Bronchial epithelial cell (primary cell): ENCODE measurements around the gene CGAS. TPM values are rescaled to one million over a fixed set of nuclear protein-coding genes. Genes with fewer than 3 reads are reported as not detected.

Source experiments
- DNase-seq: peaks from one replicate; pipeline ENCODE4 v3.0.0-alpha.2; 2010; ENCODE audit warnings: low read depth
- FAIRE-seq: peaks from 2 replicates; lab custom pipeline; 2011; peaks lifted over from hg19 to GRCh38; lab: Jason Lieb, UNC
- H3K27me3 ChIP-seq: 2 replicates; pipeline ENCODE4 v1.5.1; 2011; ENCODE audit warnings: low read length; ENCODE audit not compliant: control insufficient read depth, insufficient read depth
- H3K36me3 ChIP-seq: 2 replicates; pipeline ENCODE4 v1.5.1; 2011; ENCODE audit warnings: low read length; ENCODE audit not compliant: control insufficient read depth, insufficient read depth
- H3K4me3 ChIP-seq: 2 replicates; pipeline ENCODE4 v1.5.1; 2011; ENCODE audit warnings: mild to moderate bottlenecking, low read depth, low read length, control low read depth
- total RNA-seq: library from RNA; depleted of rRNA; stranded (reverse); fragments of >200 nt; gene quantifications from 2 replicates; pipeline ENCODE4 v1.2.1, GENCODE V29; 2014
- TF ChIP-seq, protein P1 (sequence below): IDR thresholded peaks from 2 replicates; pipeline ENCODE4 v1.5.1; 2011; ENCODE audit warnings: mild to moderate bottlenecking, moderate library complexity, low read length, control low read depth, inconsistent platforms; ENCODE audit not compliant: insufficient read depth, severe bottlenecking

Gene CGAS
- total RNA-seq, result 3.6 and 3.9 TPM in 2 replicates

DNA sequence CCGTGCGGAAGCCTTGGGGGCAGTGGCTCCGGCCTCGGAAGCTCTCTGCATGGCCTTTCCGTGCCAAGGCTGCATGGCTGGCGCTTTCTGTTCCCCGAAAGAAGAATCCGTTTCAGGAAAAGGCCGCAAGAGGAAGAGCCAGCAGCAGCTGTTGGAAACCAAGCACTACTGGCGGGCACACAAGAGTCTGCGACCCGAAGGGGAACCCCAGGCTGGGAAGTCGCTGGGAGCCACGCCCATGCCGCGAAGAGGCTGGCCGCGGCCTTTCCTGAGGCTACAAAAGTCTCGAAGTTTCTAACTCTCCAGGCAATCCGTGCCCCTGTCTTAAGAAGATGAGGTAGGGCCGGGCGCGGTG, at the start of gene CGAS:
Gene CGAS, minus strand, starts transcription at position 191 of the 355 bp plus-strand sequence. Its CDS starts 116 bp downstream, at position 75.
- Histone ChIP-seq H3K27me3 (no peaks in the 10 kb centered on the region), H3K4me3 (peak within 1 kb of the TSS; percentile 44), H3K36me3 (no peaks in the 10 kb centered on the region)
- peak; percentile 31 for DNase-seq
- FAIRE-seq, result no peak
- TF ChIP-seq, protein P1, sequence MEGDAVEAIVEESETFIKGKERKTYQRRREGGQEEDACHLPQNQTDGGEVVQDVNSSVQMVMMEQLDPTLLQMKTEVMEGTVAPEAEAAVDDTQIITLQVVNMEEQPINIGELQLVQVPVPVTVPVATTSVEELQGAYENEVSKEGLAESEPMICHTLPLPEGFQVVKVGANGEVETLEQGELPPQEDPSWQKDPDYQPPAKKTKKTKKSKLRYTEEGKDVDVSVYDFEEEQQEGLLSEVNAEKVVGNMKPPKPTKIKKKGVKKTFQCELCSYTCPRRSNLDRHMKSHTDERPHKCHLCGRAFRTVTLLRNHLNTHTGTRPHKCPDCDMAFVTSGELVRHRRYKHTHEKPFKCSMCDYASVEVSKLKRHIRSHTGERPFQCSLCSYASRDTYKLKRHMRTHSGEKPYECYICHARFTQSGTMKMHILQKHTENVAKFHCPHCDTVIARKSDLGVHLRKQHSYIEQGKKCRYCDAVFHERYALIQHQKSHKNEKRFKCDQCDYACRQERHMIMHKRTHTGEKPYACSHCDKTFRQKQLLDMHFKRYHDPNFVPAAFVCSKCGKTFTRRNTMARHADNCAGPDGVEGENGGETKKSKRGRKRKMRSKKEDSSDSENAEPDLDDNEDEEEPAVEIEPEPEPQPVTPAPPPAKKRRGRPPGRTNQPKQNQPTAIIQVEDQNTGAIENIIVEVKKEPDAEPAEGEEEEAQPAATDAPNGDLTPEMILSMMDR, result no peak

GRCh38 chr6:73497915-73498314, 45.8 kb upstream of the CGAS start:
- Histone ChIP-seq H3K36me3 (peaks cover 10% of the 10 kb centered on the region), H3K27me3 (no peaks in the 10 kb centered on the region)
- TF ChIP-seq, protein P1, result no peak

DNA sequence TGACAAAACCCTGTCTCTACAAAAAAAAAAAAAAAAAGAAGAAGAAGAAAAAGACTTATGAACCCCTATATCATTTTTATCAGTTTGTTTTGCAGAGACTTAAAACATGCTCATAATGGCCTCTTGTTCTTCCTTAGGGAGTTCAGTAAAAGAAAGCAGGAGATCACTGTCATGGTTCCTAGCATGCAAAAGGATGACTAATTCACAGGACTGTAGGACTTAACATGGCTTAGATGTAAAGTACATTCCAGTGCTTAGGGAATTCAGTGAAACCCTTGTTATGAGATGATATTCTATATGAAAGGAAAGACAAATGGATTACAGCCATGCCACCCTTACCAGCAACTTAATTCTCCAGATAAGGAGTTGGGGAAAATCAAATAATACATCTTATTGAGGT, 39.3 kb upstream of the CGAS start:
- Histone ChIP-seq H3K36me3 (peaks cover 18% of the 10 kb centered on the region), H3K27me3 (no peaks in the 10 kb centered on the region), H3K4me3 (no peak overlapping the region)
- TF ChIP-seq, protein P1, result no peak
- FAIRE-seq, result no peak
- DNase-seq, result peak; percentile 9

More at GRCh38 chr6:73497915-73498314, 45.8 kb upstream of the CGAS start:
- H3K4me3 ChIP-seq, result no peak overlapping the region
- DNase-seq (no peak), FAIRE-seq (no peak)

- FAIRE-seq (no peak), DNase-seq (no peak)
- Histone ChIP-seq H3K36me3 (peaks cover 12% of the 10 kb centered on the region), H3K4me3 (no peak overlapping the region), H3K27me3 (no peaks in the 10 kb centered on the region)
- TF ChIP-seq, protein P1, result no peak
Measured at GRCh38 chr6:73487473-73487872, 35.4 kb upstream of the CGAS start.

DNA sequence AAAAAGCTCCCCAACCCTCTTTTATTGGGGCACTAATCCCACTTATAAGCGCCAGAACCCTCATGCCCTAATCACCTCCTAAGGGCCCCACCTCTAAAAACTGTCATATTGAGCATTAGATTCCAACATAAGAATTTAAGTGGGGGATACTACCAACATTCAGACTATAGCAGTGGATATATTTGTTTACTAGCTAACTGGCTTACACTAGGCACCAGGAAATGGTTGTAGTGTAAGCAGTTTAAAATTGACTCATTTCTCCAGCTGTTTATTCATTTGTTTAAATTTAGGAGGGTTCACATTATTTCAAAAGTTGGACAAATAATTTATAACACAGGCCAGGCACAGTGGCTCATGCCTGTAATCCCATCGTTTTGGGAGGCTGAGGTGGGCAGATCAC, 32.3 kb upstream of the CGAS start:
- TF ChIP-seq, protein P1, result no peak
- Histone ChIP-seq H3K4me3 (no peak overlapping the region), H3K36me3 (peaks cover 16% of the 10 kb centered on the region), H3K27me3 (no peaks in the 10 kb centered on the region)
- DNase-seq, result no peak
- no peak for FAIRE-seq

GRCh38 chr6:73481969-73482368, 29.9 kb upstream of the CGAS start:
- Histone ChIP-seq H3K36me3 (peaks cover 13% of the 10 kb centered on the region), H3K4me3 (no peak overlapping the region), H3K27me3 (no peaks in the 10 kb centered on the region)
- TF ChIP-seq, protein P1, result no peak
- FAIRE-seq (no peak), DNase-seq (no peak)
